HepG2 (cell line): ENCODE data around the gene PTEN. TPM values are rescaled to one million over a fixed set of nuclear protein-coding genes. Genes with fewer than 3 reads are reported as not detected.
A peak's percentile ranks its signal among the peaks of the same experiment; 100 is the strongest.

Experiments used
- CENPT ChIP-seq: sonication (generic); formaldehyde crosslinking; IDR thresholded peaks from 2 replicates; pipeline ENCODE4 v1.8.0; 2022; ENCODE audit warnings: low read depth, mild to moderate bottlenecking, moderate library complexity, missing genetic modification reagents
- FOXP4 ChIP-seq: sonication (generic); formaldehyde crosslinking; IDR thresholded peaks from 2 replicates; pipeline ENCODE4 v1.4.0; 2020; ENCODE audit warnings: missing genetic modification reagents
- GTF2F1 ChIP-seq: fragments of 150-350 bp; IDR thresholded peaks from 2 replicates; pipeline ENCODE4 v1.6.1; 2014; ENCODE audit warnings: low read length
- HOXA5 ChIP-seq: sonication (generic); formaldehyde crosslinking; IDR thresholded peaks from 2 replicates; pipeline ENCODE4 v1.4.0; 2020; ENCODE audit warnings: missing genetic modification reagents
- JUND ChIP-seq: sonication (generic); formaldehyde crosslinking; IDR thresholded peaks from 2 replicates; pipeline ENCODE4 v1.8.0; 2022; ENCODE audit warnings: mild to moderate bottlenecking, missing genetic modification reagents
- KAT7 ChIP-seq: IDR thresholded peaks from 2 replicates; pipeline ENCODE4 v1.6.1; 2018; ENCODE audit warnings: borderline replicate concordance, missing compliant biosample characterization
- MTA3 ChIP-seq: sonication (generic); formaldehyde crosslinking; IDR thresholded peaks from 2 replicates; pipeline ENCODE4 v1.4.0; 2020; ENCODE audit warnings: missing genetic modification reagents
- PHB2 ChIP-seq: fragments of 450-650 bp; IDR thresholded peaks from 2 replicates; pipeline ENCODE4 v1.6.1; 2018; ENCODE audit not compliant: partially characterized antibody
- PHF21A ChIP-seq: sonication (generic); formaldehyde crosslinking; IDR thresholded peaks from 2 replicates; pipeline ENCODE4 v1.5.0; 2020; ENCODE audit warnings: mild to moderate bottlenecking, missing genetic modification reagents
- RARA ChIP-seq: IDR thresholded peaks from 2 replicates; pipeline ENCODE4 v1.6.1; 2016; ENCODE audit warnings: missing genetic modification reagents, missing compliant biosample characterization
- SCMH1 ChIP-seq: sonication (generic); formaldehyde crosslinking; IDR thresholded peaks from 2 replicates; pipeline ENCODE4 v1.9.0; 2021; ENCODE audit warnings: missing genetic modification reagents, mild to moderate bottlenecking, borderline replicate concordance
- SKIL ChIP-seq: sonication (generic); formaldehyde crosslinking; IDR thresholded peaks from 2 replicates; pipeline ENCODE4 v1.8.0; 2022; ENCODE audit warnings: missing genetic modification reagents, mild to moderate bottlenecking, moderate library complexity, borderline replicate concordance
- SRY ChIP-seq: sonication (generic); formaldehyde crosslinking; IDR thresholded peaks from 2 replicates; pipeline ENCODE4 v1.8.0; 2022; ENCODE audit warnings: mild to moderate bottlenecking, missing genetic modification reagents
- TGIF2 ChIP-seq: IDR thresholded peaks from 2 replicates; pipeline ENCODE4 v1.6.1; 2016; ENCODE audit warnings: control low read depth, missing compliant biosample characterization
- TIGD3 ChIP-seq: sonication (generic); formaldehyde crosslinking; IDR thresholded peaks from 2 replicates; pipeline ENCODE4 v1.5.1; 2020; ENCODE audit warnings: mild to moderate bottlenecking, missing genetic modification reagents, borderline replicate concordance
- U2AF2 ChIP-seq: fragments of 200-400 bp; formaldehyde crosslinking; IDR thresholded peaks from 2 replicates; pipeline ENCODE4 v1.6.1; 2017; ENCODE audit warnings: low read depth, mild to moderate bottlenecking, low read length
- ZC3H4 ChIP-seq: sonication (generic); formaldehyde crosslinking; IDR thresholded peaks from 2 replicates; pipeline ENCODE4 v1.4.0; 2020; ENCODE audit warnings: missing genetic modification reagents, borderline replicate concordance
- ZNF20 ChIP-seq: sonication (generic); formaldehyde crosslinking; IDR thresholded peaks from 2 replicates; pipeline ENCODE4 v1.4.0; 2020; ENCODE audit warnings: mild to moderate bottlenecking, moderate library complexity, missing genetic modification reagents
- ZNF432 ChIP-seq: sonication (generic); formaldehyde crosslinking; IDR thresholded peaks from 2 replicates; pipeline ENCODE4 v1.5.0; 2020; ENCODE audit warnings: missing genetic modification reagents, mild to moderate bottlenecking, borderline replicate concordance
- ZNF441 ChIP-seq: sonication (generic); formaldehyde crosslinking; IDR thresholded peaks from 2 replicates; pipeline ENCODE4 v1.7.0; 2021; ENCODE audit warnings: missing genetic modification reagents, borderline replicate concordance
- ZNF451 ChIP-seq: sonication (generic); formaldehyde crosslinking; IDR thresholded peaks from 2 replicates; pipeline ENCODE4 v1.5.0; 2020; ENCODE audit warnings: mild to moderate bottlenecking, missing genetic modification reagents
- ZNF629 ChIP-seq: sonication (generic); formaldehyde crosslinking; conservative IDR thresholded peaks from 2 replicates; pipeline ENCODE4 v1.5.0; 2020; ENCODE audit warnings: missing genetic modification reagents
- ZNF747 ChIP-seq: sonication (generic); formaldehyde crosslinking; IDR thresholded peaks from 2 replicates; pipeline ENCODE4 v1.8.1; 2023; ENCODE audit warnings: missing genetic modification reagents, mild to moderate bottlenecking, borderline replicate concordance
- ZNF761 ChIP-seq: sonication (generic); formaldehyde crosslinking; conservative IDR thresholded peaks from 2 replicates; pipeline ENCODE4 v1.4.0; 2020; ENCODE audit warnings: mild to moderate bottlenecking, missing genetic modification reagents
- ZNF772 ChIP-seq: sonication (generic); formaldehyde crosslinking; IDR thresholded peaks from 2 replicates; pipeline ENCODE4 v1.5.0; 2020; ENCODE audit warnings: mild to moderate bottlenecking, missing genetic modification reagents
- ZNF784 ChIP-seq: sonication (generic); formaldehyde crosslinking; IDR thresholded peaks from 2 replicates; pipeline ENCODE4 v1.5.1; 2020; ENCODE audit warnings: missing genetic modification reagents, mild to moderate bottlenecking, borderline replicate concordance
- ZSCAN20 ChIP-seq: sonication (generic); formaldehyde crosslinking; IDR thresholded peaks from 2 replicates; pipeline ENCODE4 v1.4.0; 2020; ENCODE audit warnings: missing genetic modification reagents, mild to moderate bottlenecking, borderline replicate concordance
- polyA plus RNA-seq, 8 experiments: library from polyadenylated mRNA; depleted of rRNA in 3 of 8; stranded (reverse) in 7 of 8; unstranded in 1 of 8; fragments of >200 nt; fragmentation: Illumina TruSeq in 4 of 8; extraction: Trizol in 4 of 8; gene quantifications; 2 replicates each; pipeline versions ENCODE4 v1.2.1 to v1.2.3, GENCODE V29; 2011 to 2016; ENCODE audit warnings: low read depth in 4 of 8, missing spikeins in 1 of 8, mixed read lengths in 1 of 8; ENCODE audit not compliant: insufficient read depth in 1 of 8
- total RNA-seq, 5 experiments: library from RNA; depleted of rRNA; stranded (reverse); fragments of >200 nt; fragmentation: Illumina TruSeq; extraction: Trizol; gene quantifications; 2 replicates each; pipeline ENCODE4 v1.2.3, GENCODE V29; 2016; ENCODE audit warnings: low read depth in 1 of 5

PTEN gene
- total and polyA plus RNA-seq, 2 of the 13 experiments (the other 11 are each of a cell fraction or from before 2014, with no cell fraction given), result 30.3 to 61.3 TPM

GRCh38 chr10:87861566-87861952, 1.9 kb upstream of the PTEN start (continued):
- TF ChIP-seq RARA (0 out of 2 replicates have a peak, but pooled peaks have one; percentile 10), CENPT (no peak), SRY (no peak), JUND (CRISPR knock-in tag) (peak; percentile 61; the same call in 1 of the 2 replicates), HOXA5 (CRISPR knock-in tag) (no peak), FOXP4 (CRISPR knock-in tag) (no peak), KAT7 (CRISPR knock-in tag) (no peak), ZNF20 (no peak), SKIL (CRISPR knock-in tag) (no peak), ZNF761 (CRISPR knock-in tag) (0 out of 2 replicates have a peak, but pooled peaks have one; percentile 14), ZNF432 (CRISPR knock-in tag) (0 out of 2 replicates have a peak, but pooled peaks have one; percentile 32), ZSCAN20 (CRISPR knock-in tag) (no peak), MTA3 (no peak), ZNF441 (CRISPR knock-in tag) (0 out of 2 replicates have a peak, but pooled peaks have one; percentile 5), ZNF784 (CRISPR knock-in tag) (no peak), TIGD3 (CRISPR knock-in tag) (no peak), GTF2F1 (no peak), ZC3H4 (CRISPR knock-in tag) (peak; percentile 67; the same call in 1 of the 2 replicates), ZNF772 (CRISPR knock-in tag) (peak; percentile 74), ZNF451 (CRISPR knock-in tag) (no peak), TGIF2 (peak; percentile 92; the same call in 1 of the 2 replicates), SCMH1 (no peak), ZNF629 (CRISPR knock-in tag) (no peak), U2AF2 (no peak), ZNF747 (CRISPR knock-in tag) (0 out of 2 replicates have a peak, but pooled peaks have one; percentile 56), PHF21A (CRISPR knock-in tag) (no peak), PHB2 (no peak)
